OCI-LY3 (cell line): ENCODE data around the gene TTC39A.

ENCODE experiments used
- CTCF ChIP-seq: fragments of 200-600, 300-600 bp; sonication (generic); IDR thresholded peaks from 2 replicates; pipeline ENCODE4 v1.5.1; 2014; ENCODE audit warnings: antibody characterized with exemption, low read length, low read depth
- EZH2phosphoT487 ChIP-seq: fragments of 200-600 bp; shearing (Covaris generic); IDR thresholded peaks from 2 replicates; pipeline ENCODE4 v1.6.1; 2018; ENCODE audit warnings: antibody characterized with exemption, mixed run types, low read depth

- no peak for TF ChIP-seq EZH2phosphoT487
- no peak for TF ChIP-seq CTCF
Observed at GRCh38 chr1:51328279-51328678, 2.1 kb downstream of the TTC39A start.
